NK-92 (cell line): ENCODE data around the gene PSG11.
"Not testable (repeated sequence)": the region's sequence is repeated elsewhere in the genome, so short reads cannot be mapped to it uniquely, and the experiment has no call there.

Source experiments
- DNase-seq: peaks from one replicate; lab custom pipeline; 2025; ENCODE audit not compliant: unreplicated experiment; lab: John Stamatoyannopoulos, UW

Gene PSG11

DNA sequence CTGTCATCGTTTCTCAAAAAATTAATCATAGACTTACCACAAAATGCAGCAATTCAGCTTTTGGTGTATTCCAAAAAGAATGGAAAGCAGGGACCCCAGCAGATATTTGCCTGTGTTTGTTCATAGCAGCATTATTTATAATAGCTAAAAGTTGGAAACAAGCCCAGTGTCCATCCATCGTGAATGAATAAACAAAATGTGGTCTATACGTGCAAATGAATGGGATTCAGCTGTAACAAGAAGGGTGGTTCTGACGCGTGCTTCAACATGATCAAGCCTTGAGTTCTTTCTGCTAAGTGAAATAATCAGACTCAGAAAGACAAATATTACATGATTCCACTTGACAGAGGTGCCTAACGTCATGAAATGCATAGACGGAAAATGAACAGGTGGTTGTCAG, 36.4 kb downstream of the PSG11 start:
- no peak for DNase-seq

DNA sequence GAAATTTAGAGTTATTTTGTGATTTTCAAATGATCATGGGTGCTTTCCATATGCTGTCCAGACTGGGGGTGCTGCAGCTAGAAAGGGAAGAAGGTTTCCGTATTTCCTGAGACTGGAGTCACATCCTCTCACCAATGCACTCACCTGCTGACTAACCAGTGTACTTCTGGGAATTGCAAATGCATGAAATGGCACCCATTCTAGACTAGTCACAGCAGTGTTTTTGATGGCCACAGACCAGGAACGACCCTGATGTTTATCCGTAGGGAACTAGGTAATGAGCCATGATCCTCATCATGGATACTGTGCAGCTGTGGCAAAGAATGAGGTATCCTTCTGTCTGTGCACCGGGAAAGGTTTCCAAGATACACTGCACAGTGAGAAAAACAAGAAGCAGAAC, 37.1 kb downstream of the PSG11 start:
- not testable (repeated sequence) for DNase-seq

DNA sequence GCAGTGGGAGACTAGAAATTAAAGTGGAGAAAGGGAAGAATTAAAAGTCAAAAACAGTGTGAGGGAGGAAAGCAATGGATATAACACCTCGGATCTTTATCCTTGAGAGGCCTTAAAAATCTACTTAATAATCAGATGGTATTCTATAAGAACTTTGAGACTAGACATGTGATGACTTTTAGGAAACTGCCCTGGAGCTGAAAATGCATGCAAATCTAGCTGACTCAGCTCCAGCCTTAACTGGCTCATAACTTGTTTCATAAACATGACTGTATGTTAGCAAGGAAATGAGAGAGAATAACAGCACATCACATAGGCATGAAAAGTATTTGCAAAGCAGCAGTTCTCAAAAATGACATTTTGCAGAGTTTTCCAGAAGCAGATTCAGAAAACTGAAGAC, 38.1 kb downstream of the PSG11 start:
- DNase-seq: not testable (repeated sequence)

DNA sequence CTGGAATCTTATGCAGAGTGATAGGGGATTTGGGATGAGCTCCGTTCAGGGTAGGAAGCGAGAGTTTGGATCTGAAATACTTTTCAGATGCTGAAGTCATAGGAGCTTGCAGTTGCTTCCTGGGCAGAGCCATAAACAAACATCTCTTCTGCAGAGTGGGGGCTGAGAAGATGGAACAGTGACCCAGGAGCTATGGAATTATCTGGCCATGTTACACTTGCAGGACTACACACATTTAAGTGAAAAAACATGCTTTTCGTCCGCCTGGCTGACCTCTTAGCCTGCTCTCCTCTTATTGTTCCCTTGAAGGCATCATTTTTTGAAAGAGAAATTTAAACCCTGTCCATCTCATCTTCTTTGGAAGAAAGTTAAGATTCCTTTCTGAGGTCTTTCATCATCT, 40.7 kb downstream of the PSG11 start:
- no peak for DNase-seq

GRCh38 chr19:42982111-42982510, 44.2 kb downstream of the PSG11 start:
- DNase-seq: not testable (repeated sequence)

DNA sequence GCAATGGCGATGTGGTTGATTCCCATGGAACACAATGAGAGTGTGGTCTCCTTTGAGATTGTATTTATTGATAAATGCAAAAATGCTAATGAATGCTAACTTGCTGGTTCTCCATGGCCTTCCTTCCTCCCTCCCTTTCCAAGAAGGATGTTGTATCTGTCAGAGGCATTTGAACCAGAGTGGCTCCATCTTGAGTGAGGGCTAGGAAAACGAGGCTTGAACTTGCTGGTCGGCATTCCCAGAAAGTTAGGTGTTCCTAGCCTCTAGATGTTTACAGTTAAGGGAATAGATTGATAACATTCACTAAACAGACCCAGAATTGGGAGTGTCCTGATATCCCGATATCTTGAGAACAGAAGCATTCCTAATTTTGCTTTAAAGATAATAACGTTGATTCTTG, 54.8 kb downstream of the PSG11 start:
- DNase-seq: not testable (repeated sequence)

DNA sequence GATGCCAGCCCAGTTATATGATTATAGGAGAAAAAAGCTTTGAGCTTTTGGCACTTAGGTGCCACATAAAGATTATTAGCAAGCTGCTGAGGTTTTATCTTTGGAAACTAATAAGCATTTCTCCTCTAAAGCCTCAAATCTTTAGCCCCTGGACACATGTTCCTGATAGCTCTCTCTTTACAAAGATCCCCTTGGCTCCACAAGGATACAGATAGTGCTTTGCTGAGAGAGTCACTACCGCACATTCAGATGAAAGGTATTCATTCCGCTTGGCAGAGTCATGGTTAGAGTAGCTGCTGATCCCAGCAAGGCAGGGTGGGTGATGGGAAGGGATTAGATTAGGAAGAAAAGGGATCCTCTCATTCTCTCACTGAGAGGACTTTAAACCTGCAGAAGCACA, 61.1 kb downstream of the PSG11 start:
- no peak for DNase-seq

- no peak for DNase-seq
Observed at GRCh38 chr19:42961119-42961518, 65.2 kb downstream of the PSG11 start.
